Type B pancreatic cell (in vitro differentiated cells): Measurements from ENCODE around the gene ZCCHC7. TPM values are rescaled to one million over a fixed set of nuclear protein-coding genes. Genes with fewer than 3 reads are reported as not detected.

Experiments used
- DNase-seq: peaks from one replicate; pipeline ENCODE4 v3.0.0; 2021; ENCODE audit warnings: mixed read lengths; ENCODE audit not compliant: unreplicated experiment; ENCODE audit errors: extremely low spot score
- H3K27ac Mint-ChIP-seq: 2 replicates; pipeline ENCODE4 v1.8.0; 2021; ENCODE audit warnings: mild to moderate bottlenecking, mixed read lengths
- H3K27me3 Mint-ChIP-seq: 2 replicates; pipeline ENCODE4 v1.8.0; 2021; ENCODE audit warnings: mixed read lengths
- H3K36me3 Mint-ChIP-seq: 2 replicates; pipeline ENCODE4 v1.8.0; 2021; ENCODE audit warnings: mixed read lengths
- H3K4me1 Mint-ChIP-seq: one replicate; pipeline ENCODE4 v1.8.0; 2021; ENCODE audit warnings: mixed read lengths; ENCODE audit not compliant: unreplicated experiment
- H3K4me3 Mint-ChIP-seq: 2 replicates; pipeline ENCODE4 v1.8.0; 2021; ENCODE audit warnings: mild to moderate bottlenecking, mixed read lengths
- H3K9me3 Mint-ChIP-seq: 2 replicates; pipeline ENCODE4 v1.8.0; 2021; ENCODE audit warnings: mixed read lengths
- CTCF ChIP-seq: fragments of 200-600 bp; sonication (generic); conservative IDR thresholded peaks from 2 replicates; pipeline ENCODE4 v1.5.0; 2021; ENCODE audit warnings: antibody characterized with exemption, mild to moderate bottlenecking
- total RNA-seq: library from RNA; stranded (reverse); gene quantifications from 2 replicates; pipeline ENCODE4 v1.2.1, GENCODE V29; 2021; ENCODE audit warnings: low replicate concordance

ZCCHC7 gene
- total RNA-seq, 1 donor from 2014 or later: 20.3 TPM

- no peaks in the 10 kb centered on the region for H3K9me3 Mint-ChIP-seq
- no peaks in the 10 kb centered on the region for H3K4me1 Mint-ChIP-seq
- no peaks in the 10 kb centered on the region for H3K27me3 Mint-ChIP-seq
- no peak overlapping the region for H3K4me3 Mint-ChIP-seq
- DNase-seq: no peak
- no peak overlapping the region for H3K27ac Mint-ChIP-seq
- TF ChIP-seq CTCF: no peak
- peaks cover 10% of the 10 kb centered on the region for H3K36me3 Mint-ChIP-seq
Measured at GRCh38 chr9:37348917-37349316, 228.5 kb downstream of the ZCCHC7 start.

- Mint-ChIP-seq H3K4me1 (no peaks in the 10 kb centered on the region), H3K9me3 (no peaks in the 10 kb centered on the region), H3K36me3 (peaks cover 16% of the 10 kb centered on the region), H3K27ac (no peak overlapping the region), H3K4me3 (no peak overlapping the region), H3K27me3 (no peaks in the 10 kb centered on the region)
- DNase-seq: no peak
- TF ChIP-seq CTCF: no peak
Measured at GRCh38 chr9:37350486-37351190, 230.3 kb downstream of the ZCCHC7 start.

- TF ChIP-seq CTCF: no peak
- Mint-ChIP-seq H3K36me3 (peaks cover 14% of the 10 kb centered on the region), H3K27me3 (no peaks in the 10 kb centered on the region), H3K27ac (no peak overlapping the region), H3K4me3 (no peak overlapping the region), H3K4me1 (no peaks in the 10 kb centered on the region), H3K9me3 (no peaks in the 10 kb centered on the region)
- DNase-seq: no peak
Measured at GRCh38 chr9:37353791-37354190, 233.4 kb downstream of the ZCCHC7 start.

GRCh38 chr9:37362430-37362829 lies 242.1 kb downstream of the ZCCHC7 start:
- H3K27ac Mint-ChIP-seq: no peak overlapping the region
- no peaks in the 10 kb centered on the region for H3K27me3 Mint-ChIP-seq
- no peak for DNase-seq
- H3K4me3 Mint-ChIP-seq: no peak overlapping the region
- H3K36me3 Mint-ChIP-seq: no peaks in the 10 kb centered on the region
- no peaks in the 10 kb centered on the region for H3K9me3 Mint-ChIP-seq
- no peaks in the 10 kb centered on the region for H3K4me1 Mint-ChIP-seq
- no peak for TF ChIP-seq CTCF

GRCh38 chr9:37363124-37363523 lies 242.8 kb downstream of the ZCCHC7 start:
- no peak for DNase-seq
- no peaks in the 10 kb centered on the region for H3K27me3 Mint-ChIP-seq

More at GRCh38 chr9:37363124-37363523, 242.8 kb downstream of the ZCCHC7 start:
- H3K27ac Mint-ChIP-seq: no peak overlapping the region
- no peaks in the 10 kb centered on the region for H3K36me3 Mint-ChIP-seq
- H3K9me3 Mint-ChIP-seq: no peaks in the 10 kb centered on the region
- no peak for TF ChIP-seq CTCF
- H3K4me3 Mint-ChIP-seq: no peak overlapping the region
- no peaks in the 10 kb centered on the region for H3K4me1 Mint-ChIP-seq
